GM12878 (cell line): ENCODE data around the gene ECT2. TPM values are rescaled to one million over a fixed set of nuclear protein-coding genes. Genes with fewer than 3 reads are reported as not detected.

Source experiments
- ATAC-seq: fragments of 200-7000 bp; cut with Tn5 transposase; 3 replicates; pipeline ENCODE4 v1.9.1; 2020; ENCODE audit warnings: mild to moderate bottlenecking, moderate library complexity
- BruUV-seq: library from RNA; stranded (reverse); fragments of 400-500 nt; replicated peaks from 2 replicates; lab custom pipeline; 2021; lab: Mats Ljungman, UMichigan
- CTCF ChIA-PET: fragments of 300-600 bp; sonication (Branson Sonifier 250); formaldehyde crosslinking; extraction: SDS; loops from one replicate; lab custom pipeline; 2021; ENCODE audit warnings: inconsistent platforms; lab: Yijun Ruan, JAX
- POLR2A ChIA-PET: fragments of 350-600 bp; formaldehyde crosslinking; extraction: SDS; loops from one replicate; lab custom pipeline; 2021; ENCODE audit warnings: inconsistent platforms; lab: Charles Lee
- RAD21 ChIA-PET: fragments of 300-600 bp; sonication (Branson Sonifier 250); formaldehyde crosslinking; loops from one replicate; lab custom pipeline; 2023; ENCODE audit warnings: antibody characterized with exemption; ENCODE audit not compliant: unreplicated experiment; lab: Charles Lee
- SMC1A ChIA-PET: fragments of 300-600 bp; sonication (Branson Sonifier 250); formaldehyde crosslinking; loops from one replicate; lab custom pipeline; 2023; ENCODE audit not compliant: unreplicated experiment, uncharacterized antibody; lab: Charles Lee
- DNase-seq: peaks from one replicate; pipeline ENCODE4 v3.0.0-alpha.2; 2011; ENCODE audit warnings: low read depth, low spot score
- FAIRE-seq: peaks from 3 replicates; lab custom pipeline; 2011; peaks lifted over from hg19 to GRCh38; lab: Jason Lieb, UNC
- H2AFZ ChIP-seq: 2 replicates; pipeline ENCODE4 v1.6.0; 2011; ENCODE audit warnings: low read depth, low read length, control low read depth; ENCODE audit not compliant: control insufficient read depth
- H3K27ac ChIP-seq: 2 replicates; pipeline ENCODE4 v1.5.1; 2011; ENCODE audit warnings: control low read depth; ENCODE audit not compliant: control insufficient read depth, insufficient read depth
- H3K27me3 ChIP-seq, 2 experiments: replicated peaks in 1 of 2; 2 replicates each; pipeline versions ENCODE4 v1.6.0 to v1.6.1; 2011; ENCODE audit warnings: low read length in 1 of 2; ENCODE audit not compliant: control insufficient read depth in 2 of 2, insufficient read depth in 2 of 2
- H3K36me3 ChIP-seq, 2 experiments: 2 replicates each; pipeline ENCODE4 v1.5.1; 2011; ENCODE audit warnings: low read length in 1 of 2; ENCODE audit not compliant: control insufficient read depth in 2 of 2, insufficient read depth in 2 of 2
- H3K4me1 ChIP-seq: 2 replicates; pipeline ENCODE4 v1.6.1; 2011; ENCODE audit warnings: mild to moderate bottlenecking, low read length, moderate library complexity, mixed read lengths; ENCODE audit not compliant: control insufficient read depth, insufficient read depth
- H3K4me2 ChIP-seq: 2 replicates; pipeline ENCODE4 v1.6.0; 2011; ENCODE audit warnings: control low read depth; ENCODE audit not compliant: control insufficient read depth, insufficient read depth
- H3K4me3 ChIP-seq: fragments of 200-600 bp; sonication (generic); 2 replicates; pipeline ENCODE4 v1.5.1; 2016
- H3K79me2 ChIP-seq: 2 replicates; pipeline ENCODE4 v1.6.0; 2011; ENCODE audit warnings: low read length; ENCODE audit not compliant: control insufficient read depth, insufficient read depth
- H3K9ac ChIP-seq: 2 replicates; pipeline ENCODE4 v1.8.0; 2011; ENCODE audit warnings: low read length, control low read depth, mixed read lengths; ENCODE audit not compliant: control insufficient read depth, insufficient read depth
- H3K9me3 ChIP-seq: replicated peaks from 3 replicates; pipeline ENCODE4 v1.5.1; 2011; ENCODE audit warnings: mild to moderate bottlenecking, low read length; ENCODE audit not compliant: control insufficient read depth, insufficient read depth
- H4K20me1 ChIP-seq: 2 replicates; pipeline ENCODE4 v1.6.0; 2011; ENCODE audit not compliant: control insufficient read depth, insufficient read depth
- BACH1 ChIP-seq: fragments of 450-650 bp; IDR thresholded peaks from 2 replicates; pipeline ENCODE4 v1.6.1; 2017; ENCODE audit warnings: mild to moderate bottlenecking, borderline replicate concordance
- CHD2 ChIP-seq: IDR thresholded peaks from 2 replicates; pipeline ENCODE4 v1.6.1; 2011; ENCODE audit warnings: low read depth, low read length, improper control_type of control experiment, borderline replicate concordance
- HDAC6 ChIP-seq: fragments of 200-600 bp; sonication (generic); IDR thresholded peaks from one replicate; pipeline ENCODE4 v1.8.0; 2017; ENCODE audit warnings: antibody characterized with exemption; ENCODE audit not compliant: unreplicated experiment
- LARP7 ChIP-seq: fragments of 450-650 bp; IDR thresholded peaks from 2 replicates; pipeline ENCODE4 v1.6.1; 2017; ENCODE audit warnings: mild to moderate bottlenecking
- MTA2 ChIP-seq: fragments of 450-650 bp; IDR thresholded peaks from 2 replicates; pipeline ENCODE4 v1.6.1; 2016; ENCODE audit warnings: low read depth, mild to moderate bottlenecking, moderate library complexity
- MXI1 ChIP-seq: fragments of 150-350 bp; IDR thresholded peaks from 2 replicates; pipeline ENCODE4 v1.6.1; 2011; ENCODE audit warnings: low read depth, mild to moderate bottlenecking, inconsistent platforms, low read length, improper control_type of control experiment
- RAD51 ChIP-seq: fragments of 450-650 bp; IDR thresholded peaks from 2 replicates; pipeline ENCODE4 v1.6.1; 2016; ENCODE audit warnings: moderate library complexity, mild to moderate bottlenecking, inconsistent platforms
- SUPT20H ChIP-seq: IDR thresholded peaks from 2 replicates; pipeline ENCODE4 v1.6.1; 2011; ENCODE audit warnings: low read depth, mild to moderate bottlenecking, low read length, moderate library complexity, borderline replicate concordance; ENCODE audit not compliant: control insufficient read depth
- TARDBP ChIP-seq: IDR thresholded peaks from 2 replicates; pipeline ENCODE4 v1.6.1; 2016; ENCODE audit warnings: borderline replicate concordance
- ZSCAN29 ChIP-seq: fragments of 450-650 bp; IDR thresholded peaks from 2 replicates; pipeline ENCODE4 v1.6.1; 2017; ENCODE audit warnings: mild to moderate bottlenecking, moderate library complexity
- WGBS: methylation state at CpG from one replicate; pipeline ENCODE4 v1.1.6; 2016; ENCODE audit warnings: low lambda C conversion rate; ENCODE audit not compliant: insufficient replicate concordance, insufficient coverage; ENCODE audit errors: missing lambda C conversion rate; 5-methylcytosine and 5-hydroxymethylcytosine counted together
- in situ Hi-C: fragments of 300-500 bp; cut with MboI; formaldehyde crosslinking; loops from 9 replicates; pipeline ENCODE4 v1.14.3; 2018; ENCODE audit warnings: mixed read lengths
- intact Hi-C: fragments of 100-400 bp; cut with micrococcal nuclease; formaldehyde crosslinking; loops from one replicate; pipeline ENCODE4 v1.14.2; 2022; ENCODE audit not compliant: unreplicated experiment
- polyA plus RNA-seq, 11 experiments: library from polyadenylated mRNA; depleted of rRNA in 4 of 11; unstranded in 6 of 11; stranded (reverse) in 5 of 11; fragments of >200 nt; fragmentation: Nextera tagmentation in 4 of 11; fragmentation: Illumina TruSeq in 1 of 11; extraction: Ambion mirVana in 4 of 11; extraction: Trizol in 1 of 11; gene quantifications; 1 replicate in 1 of 11; 2 replicates in 10 of 11; pipeline versions ENCODE4 v1.2.1 to v1.2.3, GENCODE V29; 2011 to 2016; ENCODE audit warnings: inconsistent platforms in 2 of 11, missing spikeins in 2 of 11, low read depth in 1 of 11
- total RNA-seq, 4 experiments: library from RNA; depleted of rRNA in 3 of 4; stranded (reverse); fragments of >200 nt in 3 of 4; fragmentation: Illumina TruSeq in 1 of 4; extraction: Trizol in 1 of 4; gene quantifications; 2 replicates each; pipeline versions ENCODE4 v1.2.1 to v1.2.3, GENCODE V29; 2013 to 2021
- TF ChIP-seq, protein P1 (sequence below): IDR thresholded peaks from 2 replicates; pipeline ENCODE4 v1.6.1; 2012; ENCODE audit warnings: low read depth, low read length, improper control_type of control experiment
- TF ChIP-seq, protein P2 (sequence below): fragments of 450-650 bp; formaldehyde crosslinking; IDR thresholded peaks from 2 replicates; pipeline ENCODE4 v1.5.0; 2022; ENCODE audit warnings: mild to moderate bottlenecking, missing genetic modification characterization

Gene ECT2
- total and polyA plus RNA-seq, 10 of the 15 experiments (the other 5 are each of a cell fraction or from before 2014, with no cell fraction given), result 21.5 to 47.8 (median 38.2) TPM

DNA sequence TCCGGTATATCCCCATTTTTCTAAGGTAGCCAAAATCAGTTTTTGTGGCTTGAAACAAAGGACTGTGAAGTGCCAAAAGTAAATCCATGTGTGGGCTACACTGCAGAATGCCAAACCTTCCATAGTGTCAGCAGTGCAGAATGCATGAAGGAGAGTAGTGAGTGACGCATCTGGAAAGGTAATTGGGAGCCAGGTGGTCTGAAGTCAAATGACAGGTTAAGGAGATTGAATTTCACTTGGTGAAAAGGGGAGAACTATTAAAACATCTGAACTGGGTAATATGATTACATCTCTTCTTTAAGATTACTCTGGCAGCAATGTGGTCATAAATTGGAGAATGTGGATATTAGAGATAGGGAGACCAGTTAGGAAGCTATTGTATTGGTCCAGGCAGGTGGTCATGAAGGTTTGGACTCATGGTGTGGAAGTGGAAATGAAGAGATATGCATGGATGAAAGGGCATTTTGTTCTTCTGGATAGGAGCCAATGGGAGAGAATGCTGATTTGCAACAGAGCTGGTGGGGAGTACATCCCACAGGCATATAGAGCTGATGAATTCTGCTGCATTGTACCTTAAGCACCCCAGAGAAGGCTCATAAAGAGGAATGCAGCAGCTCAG, 118.2 kb downstream of the ECT2 start:
- no peak overlapping the region for H3K4me3 ChIP-seq
- ChIA-PET CTCF (no interaction called here), POLR2A (no interaction called here), SMC1A (interaction anchor here (0.8 kb wide), 1 partner anchor 11 kb away, joined by 3 read pairs; no protein-coding TSS in a partner anchor), RAD21 (no interaction called here)
- H3K4me2 ChIP-seq, result no peak overlapping the region
- no peak overlapping the region for H3K27ac ChIP-seq
- no peak overlapping the region for H3K9ac ChIP-seq
- TF ChIP-seq MTA2, result no peak
- no peak for TF ChIP-seq RAD51
- TF ChIP-seq MXI1, result no peak
- TF ChIP-seq LARP7, result no peak
- TF ChIP-seq, protein P1, sequence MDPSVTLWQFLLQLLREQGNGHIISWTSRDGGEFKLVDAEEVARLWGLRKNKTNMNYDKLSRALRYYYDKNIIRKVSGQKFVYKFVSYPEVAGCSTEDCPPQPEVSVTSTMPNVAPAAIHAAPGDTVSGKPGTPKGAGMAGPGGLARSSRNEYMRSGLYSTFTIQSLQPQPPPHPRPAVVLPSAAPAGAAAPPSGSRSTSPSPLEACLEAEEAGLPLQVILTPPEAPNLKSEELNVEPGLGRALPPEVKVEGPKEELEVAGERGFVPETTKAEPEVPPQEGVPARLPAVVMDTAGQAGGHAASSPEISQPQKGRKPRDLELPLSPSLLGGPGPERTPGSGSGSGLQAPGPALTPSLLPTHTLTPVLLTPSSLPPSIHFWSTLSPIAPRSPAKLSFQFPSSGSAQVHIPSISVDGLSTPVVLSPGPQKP, result no peak
- TF ChIP-seq SUPT20H, result no peak
- no peak for TF ChIP-seq TARDBP
- TF ChIP-seq BACH1, result no peak
- no peak for TF ChIP-seq HDAC6
- TF ChIP-seq, protein P2, sequence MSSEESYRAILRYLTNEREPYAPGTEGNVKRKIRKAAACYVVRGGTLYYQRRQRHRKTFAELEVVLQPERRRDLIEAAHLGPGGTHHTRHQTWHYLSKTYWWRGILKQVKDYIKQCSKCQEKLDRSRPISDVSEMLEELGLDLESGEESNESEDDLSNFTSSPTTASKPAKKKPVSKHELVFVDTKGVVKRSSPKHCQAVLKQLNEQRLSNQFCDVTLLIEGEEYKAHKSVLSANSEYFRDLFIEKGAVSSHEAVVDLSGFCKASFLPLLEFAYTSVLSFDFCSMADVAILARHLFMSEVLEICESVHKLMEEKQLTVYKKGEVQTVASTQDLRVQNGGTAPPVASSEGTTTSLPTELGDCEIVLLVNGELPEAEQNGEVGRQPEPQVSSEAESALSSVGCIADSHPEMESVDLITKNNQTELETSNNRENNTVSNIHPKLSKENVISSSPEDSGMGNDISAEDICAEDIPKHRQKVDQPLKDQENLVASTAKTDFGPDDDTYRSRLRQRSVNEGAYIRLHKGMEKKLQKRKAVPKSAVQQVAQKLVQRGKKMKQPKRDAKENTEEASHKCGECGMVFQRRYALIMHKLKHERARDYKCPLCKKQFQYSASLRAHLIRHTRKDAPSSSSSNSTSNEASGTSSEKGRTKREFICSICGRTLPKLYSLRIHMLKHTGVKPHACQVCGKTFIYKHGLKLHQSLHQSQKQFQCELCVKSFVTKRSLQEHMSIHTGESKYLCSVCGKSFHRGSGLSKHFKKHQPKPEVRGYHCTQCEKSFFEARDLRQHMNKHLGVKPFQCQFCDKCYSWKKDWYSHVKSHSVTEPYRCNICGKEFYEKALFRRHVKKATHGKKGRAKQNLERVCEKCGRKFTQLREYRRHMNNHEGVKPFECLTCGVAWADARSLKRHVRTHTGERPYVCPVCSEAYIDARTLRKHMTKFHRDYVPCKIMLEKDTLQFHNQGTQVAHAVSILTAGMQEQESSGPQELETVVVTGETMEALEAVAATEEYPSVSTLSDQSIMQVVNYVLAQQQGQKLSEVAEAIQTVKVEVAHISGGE (CRISPR knock-in tag), result no peak
- TF ChIP-seq ZSCAN29, result no peak
- TF ChIP-seq CHD2, result no peak
- H3K9me3 ChIP-seq, result no peaks in the 10 kb centered on the region
- no peaks in the 10 kb centered on the region for H3K36me3 ChIP-seq
- no peaks in the 10 kb centered on the region for H4K20me1 ChIP-seq
- DNase-seq (no peak), ATAC-seq (no peak), FAIRE-seq (no peak)
- WGBS, result 2% methylated on average over 2 of the region's 2 CpGs
- in situ Hi-C loops (no loop called here), intact Hi-C loops (no loop called here)
- no peaks in the 10 kb centered on the region for H3K4me1 ChIP-seq
- H3K79me2 ChIP-seq, result no peaks in the 10 kb centered on the region
- H2AFZ ChIP-seq, result no peak overlapping the region
- H3K27me3 ChIP-seq, result peaks cover 0 to 4% of the 10 kb centered on the region in 2 experiments; a peak in 1 of 4 replicates
- BruUV-seq, result no TSS peak
